HG03095 (cell line): ENCODE data around the gene RAD50.
"Not testable (repeated sequence)": the region's sequence is repeated elsewhere in the genome, so short reads cannot be mapped to it uniquely, and the experiment has no call there.

ENCODE experiments used
- ATAC-seq: cut with Tn5 transposase; IDR thresholded peaks from one replicate; pipeline ENCODE4 v1.9.1; 2021; ENCODE audit warnings: moderate library complexity; ENCODE audit not compliant: unreplicated experiment

The RAD50 gene

DNA sequence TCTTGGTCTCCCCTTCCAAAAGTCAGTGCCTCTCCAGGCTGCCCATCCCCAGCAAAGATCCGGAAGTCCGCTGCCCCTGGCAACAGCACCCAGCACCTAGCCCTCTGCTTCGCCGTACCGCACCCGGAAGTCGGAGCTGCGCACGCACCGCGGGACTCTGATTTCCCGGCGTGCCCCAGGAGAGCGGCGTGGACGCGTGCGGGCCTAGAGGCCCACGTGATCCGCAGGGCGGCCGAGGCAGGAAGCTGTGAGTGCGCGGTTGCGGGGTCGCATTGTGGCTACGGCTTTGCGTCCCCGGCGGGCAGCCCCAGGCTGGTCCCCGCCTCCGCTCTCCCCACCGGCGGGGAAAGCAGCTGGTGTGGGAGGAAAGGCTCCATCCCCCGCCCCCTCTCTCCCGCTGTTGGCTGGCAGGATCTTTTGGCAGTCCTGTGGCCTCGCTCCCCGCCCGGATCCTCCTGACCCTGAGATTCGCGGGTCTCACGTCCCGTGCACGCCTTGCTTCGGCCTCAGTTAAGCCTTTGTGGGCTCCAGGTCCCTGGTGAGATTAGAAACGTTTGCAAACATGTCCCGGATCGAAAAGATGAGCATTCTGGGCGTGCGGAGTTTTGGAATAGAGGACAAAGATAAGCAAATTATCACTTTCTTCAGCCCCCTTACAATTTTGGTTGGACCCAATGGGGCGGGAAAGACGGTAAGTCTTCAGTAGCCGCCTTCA is at the start of gene RAD50:
RAD50 (plus strand) TSS at position 215 of the 715 bp plus-strand sequence; CDS start at position 563, 348 bp downstream.
- ATAC-seq, result peak; percentile 93

DNA sequence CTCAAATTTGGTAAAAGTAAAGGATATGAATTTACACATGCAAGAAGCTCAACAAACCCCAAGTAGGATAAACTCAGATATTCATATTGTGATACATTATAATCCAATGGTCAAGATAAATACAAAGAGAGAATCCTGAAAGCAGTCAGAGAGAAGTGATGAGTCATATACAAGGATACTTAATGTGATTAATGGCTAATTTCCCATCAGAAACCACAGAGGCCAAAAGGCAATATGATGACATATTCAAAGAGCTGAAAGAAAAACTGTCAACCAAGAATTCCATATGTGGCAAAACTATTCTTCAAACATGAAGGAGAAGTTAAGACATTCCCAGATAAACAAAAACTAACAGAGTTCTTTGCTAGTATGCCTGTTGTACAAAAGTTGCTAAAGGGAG is 46.7 kb upstream of the RAD50 start:
- ATAC-seq, result no peak

DNA sequence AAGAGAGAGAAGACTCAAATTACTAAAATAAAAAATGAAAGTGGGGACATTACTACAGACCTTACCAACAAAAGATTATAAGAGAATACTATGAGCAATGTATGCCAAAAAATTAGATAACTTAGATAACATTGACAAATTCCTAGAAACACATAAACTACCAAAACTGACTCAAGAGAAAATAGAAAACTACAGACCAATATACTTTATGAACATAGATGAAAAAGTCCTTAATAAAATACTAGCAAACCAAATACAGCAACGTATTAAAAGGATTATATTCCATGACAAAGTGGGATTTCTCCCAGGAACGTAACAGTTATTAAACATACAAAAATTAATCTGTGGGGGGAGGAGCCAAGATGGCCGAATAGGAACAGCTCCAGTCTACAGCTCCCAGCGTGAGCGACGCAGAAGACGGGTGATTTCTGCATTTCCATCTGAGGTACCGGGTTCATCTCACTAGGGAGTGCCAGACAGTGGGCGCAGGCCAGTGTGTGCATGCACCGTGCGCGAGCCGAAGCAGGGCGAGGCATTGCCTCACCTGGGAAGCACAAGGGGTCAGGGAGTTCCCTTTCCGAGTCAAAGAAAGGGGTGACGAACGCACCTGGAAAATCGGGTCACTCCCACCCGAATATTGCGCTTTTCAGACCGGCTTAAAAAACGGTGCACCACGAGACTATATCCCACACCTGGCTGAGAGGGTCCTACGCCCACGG is 43.0 kb upstream of the RAD50 start:
- not testable (repeated sequence) for ATAC-seq

DNA sequence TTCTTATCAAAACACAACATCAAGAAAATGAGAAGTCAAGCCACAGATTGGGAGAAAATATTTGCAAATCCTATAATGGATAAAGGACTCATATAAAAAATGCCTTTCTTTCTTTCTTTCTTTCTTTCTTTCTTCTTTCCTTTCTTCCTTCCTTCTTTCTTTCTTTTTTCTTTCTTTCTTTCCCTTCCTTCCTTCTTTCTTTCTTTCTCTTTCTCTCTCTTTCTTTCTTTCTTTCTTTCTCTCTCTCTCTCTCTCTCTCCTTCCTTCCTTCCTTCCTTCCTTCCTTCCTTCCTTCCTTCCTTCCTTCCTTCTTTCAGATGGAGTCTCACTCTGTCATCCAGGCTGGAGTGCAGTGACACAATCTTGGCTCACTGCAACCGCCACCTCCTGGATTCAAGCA is 34.7 kb upstream of the RAD50 start:
- ATAC-seq, result not testable (repeated sequence)

DNA sequence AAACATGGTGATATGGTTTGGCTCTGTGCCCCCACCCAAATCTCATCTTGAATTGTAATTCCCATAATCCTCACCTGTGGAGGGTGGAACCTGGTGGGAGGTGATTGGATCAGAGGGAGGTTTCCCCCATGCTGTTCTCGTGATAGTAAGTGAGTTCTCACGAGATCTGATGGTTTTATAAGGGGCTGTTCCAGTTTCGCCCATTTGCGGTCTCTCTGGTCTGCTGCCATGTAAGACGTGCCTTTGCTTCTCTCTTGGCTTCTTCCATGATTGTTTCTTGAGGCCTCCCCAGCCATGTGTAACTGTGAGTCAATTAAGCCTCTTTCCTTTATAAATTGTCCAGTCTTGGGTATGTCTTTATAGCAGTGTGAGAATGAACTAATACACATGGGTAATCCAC is 31.9 kb upstream of the RAD50 start:
- not testable (repeated sequence) for ATAC-seq

DNA sequence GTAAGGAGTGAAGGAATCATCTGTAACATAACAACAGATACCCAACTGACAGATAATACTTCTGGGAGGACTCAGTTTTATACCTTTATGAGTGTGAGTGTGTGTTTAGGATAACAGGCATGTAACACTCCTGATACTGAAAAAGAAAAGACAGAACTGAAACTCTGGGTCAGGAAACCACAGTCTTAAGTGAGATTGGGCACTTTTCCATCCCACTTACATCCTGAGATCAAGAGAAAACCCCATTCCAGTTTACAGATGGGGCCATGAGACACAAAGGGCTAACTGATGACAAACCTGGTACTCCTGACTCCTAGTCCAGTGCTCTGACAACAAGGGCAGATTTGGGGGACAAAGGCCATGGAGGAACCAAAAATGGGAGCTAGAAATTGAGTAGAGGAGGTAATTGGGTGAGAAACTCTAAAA is 31.5 kb upstream of the RAD50 start:
- peak; percentile 66 for ATAC-seq

DNA sequence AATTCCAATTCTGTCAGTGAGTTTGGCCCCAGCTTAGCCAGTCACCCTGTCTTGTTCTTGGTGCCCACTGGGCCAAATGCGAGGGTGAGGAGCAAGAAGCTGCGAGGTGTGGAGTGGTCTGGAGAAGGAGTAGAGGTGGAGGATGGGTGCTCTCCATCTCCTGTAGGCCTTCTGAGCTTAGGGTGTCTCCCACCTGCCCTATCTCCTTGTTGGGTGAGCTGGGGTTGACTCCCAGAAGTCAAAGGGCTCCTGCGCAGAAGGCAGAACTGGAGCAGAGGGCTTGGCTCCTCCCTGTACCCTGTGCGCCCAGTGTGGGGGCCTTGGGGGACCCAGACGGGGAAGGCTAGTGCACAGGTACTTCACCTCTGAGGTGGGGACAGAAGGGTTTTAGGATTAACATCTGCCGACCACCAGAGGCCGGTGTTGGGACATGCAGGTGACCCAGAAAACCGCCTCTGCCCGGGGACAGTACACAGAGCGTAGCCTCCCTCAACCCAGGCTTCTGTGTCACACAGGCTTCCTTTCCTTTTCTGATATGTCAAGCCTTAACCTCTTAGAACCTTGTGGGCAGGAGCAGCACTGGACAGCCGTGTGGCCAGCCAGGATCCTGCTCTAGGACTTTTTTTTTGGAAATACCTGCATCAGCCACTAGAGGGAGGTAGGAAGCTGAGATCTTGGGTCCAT is 30.3 kb upstream of the RAD50 start:
- ATAC-seq, result peak; percentile 48

DNA sequence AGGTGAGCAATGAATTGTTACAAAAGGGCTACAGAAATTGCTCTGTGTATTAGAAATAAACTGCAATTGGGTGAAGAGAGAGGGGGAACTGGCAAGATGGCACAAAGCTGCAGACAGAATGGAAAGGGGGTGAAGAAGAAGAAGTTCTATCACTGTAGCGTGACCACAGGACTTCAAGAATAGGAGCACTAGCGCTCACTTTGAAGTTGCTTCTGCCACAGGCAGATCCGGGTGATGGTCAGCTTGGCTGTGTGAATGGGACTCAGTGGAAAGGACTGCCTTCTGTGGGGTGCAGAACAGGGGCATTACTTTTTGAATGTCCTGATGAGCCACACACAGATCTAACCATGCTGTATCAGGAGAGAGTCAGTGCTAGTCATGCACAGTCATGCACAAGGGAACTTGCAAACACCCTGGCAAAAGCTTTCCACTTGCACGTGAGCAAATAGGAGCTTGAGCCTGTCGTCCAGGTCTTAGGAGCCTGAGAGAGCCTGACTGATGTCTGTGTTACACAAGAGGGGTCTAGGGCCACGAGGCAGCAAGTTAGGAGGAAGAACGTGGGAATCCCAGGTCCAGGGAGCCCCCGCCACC is 29.7 kb upstream of the RAD50 start:
- ATAC-seq, result peak; percentile 8

DNA sequence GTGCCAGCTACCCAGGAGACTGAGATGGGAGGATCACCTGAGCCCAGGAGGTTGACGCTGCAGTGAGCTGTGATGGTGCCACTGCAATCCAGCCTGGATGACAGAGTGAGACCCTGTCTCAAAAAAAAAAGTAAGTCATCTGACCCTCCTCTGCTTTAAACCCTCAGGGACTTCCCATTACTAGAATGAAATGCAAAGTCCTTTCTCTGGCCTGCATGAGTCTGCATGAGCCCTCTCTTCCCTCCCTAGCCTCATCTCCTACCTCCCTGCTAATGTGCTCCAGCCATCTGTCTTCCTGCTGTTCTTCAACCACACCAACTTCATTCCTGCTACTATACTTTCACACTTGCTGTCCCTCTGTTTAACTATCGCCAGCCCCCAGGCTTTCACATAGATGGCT is 28.8 kb upstream of the RAD50 start:
- ATAC-seq, result no peak

DNA sequence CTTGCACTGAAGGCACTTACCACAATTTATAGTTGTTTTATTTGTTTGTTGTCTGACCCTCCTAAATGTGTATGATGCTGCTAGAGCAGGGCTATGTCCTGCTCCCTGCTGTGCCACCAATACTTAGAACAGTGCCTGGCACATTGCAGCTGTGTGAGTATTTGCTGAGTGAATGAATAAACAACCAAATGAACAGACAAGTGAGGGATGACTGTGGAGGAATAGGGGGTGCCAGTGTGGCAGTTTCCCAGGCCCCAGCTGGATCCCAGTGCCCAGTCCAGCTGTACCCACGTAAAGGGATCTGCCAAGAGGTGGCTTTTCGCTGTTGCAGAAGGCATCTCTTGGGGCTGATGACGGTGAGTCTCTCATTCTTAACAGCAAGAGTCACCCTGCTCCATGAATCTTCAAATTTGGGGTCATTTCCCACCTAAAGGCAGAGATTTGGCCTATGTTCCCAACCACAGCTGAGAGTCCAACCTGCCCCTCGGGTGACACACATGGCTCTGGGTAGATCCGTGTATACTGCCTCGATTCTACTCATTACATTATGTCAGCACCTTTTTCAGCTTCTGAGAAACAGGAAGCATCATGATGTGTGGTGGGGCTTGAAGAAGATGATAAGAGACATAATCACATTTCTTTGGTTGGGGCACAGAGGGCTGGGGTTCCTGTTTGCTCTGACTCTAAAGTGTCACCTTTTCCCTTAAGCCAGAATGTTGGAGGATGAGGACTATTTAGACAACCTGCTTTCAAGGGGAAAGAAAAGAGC is 27.7 kb upstream of the RAD50 start:
- no peak for ATAC-seq

DNA sequence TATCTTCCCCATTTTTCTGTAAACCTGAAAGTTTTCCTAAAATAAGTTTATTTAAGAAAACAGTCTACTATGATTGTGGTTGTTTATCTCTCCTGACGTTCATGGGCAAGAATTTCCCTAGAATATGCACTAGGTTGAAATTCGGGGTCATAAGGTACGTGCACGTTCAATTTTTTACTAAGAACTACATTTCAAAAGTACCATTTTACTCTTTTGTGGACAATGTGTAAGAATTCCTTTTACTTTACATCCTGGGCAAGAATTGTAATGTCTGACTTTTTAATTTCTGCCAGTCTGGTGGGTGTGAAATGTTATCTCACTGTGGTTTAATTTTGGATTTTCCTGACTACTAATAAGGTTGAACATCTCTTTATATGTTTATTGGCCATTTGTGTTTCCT is 25.8 kb upstream of the RAD50 start:
- no peak for ATAC-seq

DNA sequence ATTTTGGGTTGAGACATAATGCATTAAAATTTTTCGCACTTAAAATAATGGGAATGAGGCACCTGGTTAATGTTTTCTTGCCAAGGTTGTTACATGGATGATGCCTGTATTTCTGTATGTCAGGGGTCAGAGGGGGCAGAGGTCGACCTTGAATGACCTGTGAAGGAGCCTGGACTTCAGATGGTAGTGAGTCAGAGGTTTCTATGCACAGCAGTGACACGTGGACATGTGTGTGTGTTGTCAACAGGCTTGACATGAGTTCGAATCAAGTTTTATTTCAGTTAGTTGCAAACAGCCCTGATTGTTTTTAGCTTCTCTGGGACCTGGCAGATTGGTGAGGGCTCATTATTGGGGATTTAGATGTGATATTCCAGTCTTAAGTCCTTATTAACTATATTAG is 17.1 kb upstream of the RAD50 start:
- no peak for ATAC-seq

DNA sequence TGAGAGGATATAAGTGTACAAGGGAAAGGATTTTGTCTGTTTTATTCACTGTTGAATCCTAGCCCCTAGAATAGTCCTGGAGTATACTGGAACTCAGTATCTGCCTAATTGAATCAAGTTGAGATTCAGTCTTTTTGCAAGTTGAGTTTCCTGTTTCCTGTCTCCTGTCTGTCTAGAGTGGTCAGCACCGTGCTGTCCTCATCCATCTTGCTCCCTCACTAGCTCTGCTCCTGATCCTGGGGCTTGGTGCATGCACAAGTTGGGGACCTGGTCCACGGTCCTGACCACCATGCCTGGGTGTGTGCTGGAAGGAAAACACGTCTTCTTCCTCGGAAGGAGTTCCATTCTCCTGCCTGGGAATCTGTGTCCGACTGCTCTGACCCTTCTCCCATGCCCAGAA is 16.6 kb upstream of the RAD50 start:
- no peak for ATAC-seq

DNA sequence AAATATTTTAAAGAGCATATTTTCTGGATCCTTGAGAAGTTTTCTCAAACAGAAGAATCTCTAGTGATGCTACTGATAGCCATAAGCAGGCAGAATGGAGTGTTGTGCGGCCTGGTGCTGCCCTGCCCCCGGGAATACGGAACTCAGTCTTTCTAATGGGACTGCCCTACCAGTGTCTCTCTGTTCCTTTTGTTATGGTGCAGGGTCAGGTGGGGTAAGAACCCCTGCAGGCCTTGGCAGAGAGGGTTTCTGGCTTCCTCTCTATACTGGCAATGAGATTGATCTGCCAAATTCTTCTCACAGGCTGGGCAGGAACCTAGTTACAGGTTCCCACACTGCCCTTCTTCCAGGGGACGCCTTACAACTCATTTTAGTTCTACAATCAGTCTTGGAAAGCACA is 16.0 kb upstream of the RAD50 start:
- no peak for ATAC-seq

DNA sequence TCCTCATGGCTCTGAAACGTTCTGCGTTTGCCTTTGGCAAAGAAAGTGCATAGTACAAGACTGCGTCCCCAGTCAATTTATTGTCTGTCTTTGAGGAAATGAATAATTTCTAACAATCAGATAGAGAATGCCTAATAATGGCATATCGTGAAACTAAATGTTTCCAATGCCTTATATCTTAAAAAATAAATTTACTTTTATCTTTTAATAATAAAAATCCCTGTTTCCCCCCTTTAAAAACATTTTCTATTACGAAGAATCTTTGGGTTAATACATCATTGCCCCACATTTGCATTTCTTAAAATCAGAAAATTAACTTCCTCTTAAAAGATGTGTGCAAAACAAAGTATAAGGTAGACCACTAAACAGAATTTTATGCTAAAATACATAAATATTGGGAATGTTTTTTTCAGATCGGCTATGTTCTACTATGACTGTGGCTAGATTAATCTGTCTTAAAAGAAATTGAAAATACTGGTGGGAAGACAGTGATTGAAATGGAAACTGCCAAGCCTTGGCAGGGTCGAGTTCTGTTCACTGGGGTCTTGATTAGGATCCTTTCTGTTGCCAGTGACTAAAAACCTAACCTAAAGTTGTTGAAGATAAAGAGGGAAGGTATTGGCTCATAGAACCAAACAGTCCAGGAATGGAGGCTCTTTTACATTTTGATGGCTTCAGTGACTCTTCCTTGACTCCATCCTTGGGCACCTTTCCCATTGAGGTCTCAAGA is 13.1 kb upstream of the RAD50 start, which contains the start of gene IL5:
IL5 (minus strand) TSS at position 51 of the 730 bp plus-strand sequence; CDS start at position 7, 44 bp downstream.
- no peak for ATAC-seq

DNA sequence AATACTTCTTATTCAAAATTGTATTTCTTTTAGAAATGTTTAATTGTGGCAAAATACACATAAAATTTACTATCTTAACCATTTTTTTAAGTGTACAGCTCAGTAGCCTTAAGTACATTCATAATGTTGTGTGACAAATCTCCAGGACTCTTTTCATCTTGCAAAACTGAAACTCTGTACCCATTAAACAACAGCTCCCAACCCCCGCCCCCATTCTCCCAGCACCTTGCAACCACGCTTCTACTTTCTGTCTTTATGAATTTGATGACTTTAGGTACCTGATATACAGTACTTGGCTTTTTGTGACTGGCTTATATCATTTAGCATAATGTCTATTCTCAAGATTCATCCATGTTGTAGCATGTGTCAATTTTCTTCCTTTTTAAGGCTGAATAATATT is 10.7 kb upstream of the RAD50 start:
- ATAC-seq, result no peak

DNA sequence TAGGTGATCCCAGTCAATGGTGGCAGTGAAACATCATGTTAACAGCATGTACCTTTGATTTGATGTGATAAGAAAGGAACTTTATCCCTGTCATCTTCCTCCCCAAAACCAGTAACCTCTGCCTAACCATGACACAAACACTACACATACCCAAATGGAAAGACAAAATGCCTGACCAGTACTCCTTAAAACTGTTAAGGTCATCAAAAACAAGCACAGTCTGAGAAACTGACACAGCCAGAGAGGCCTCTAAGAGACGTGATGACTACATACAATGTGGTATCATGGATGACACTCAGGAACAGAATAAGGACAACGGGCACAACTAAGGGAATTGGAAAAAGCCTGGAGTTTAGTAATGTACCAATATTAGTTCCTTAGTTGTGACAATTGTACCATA is 9.5 kb upstream of the RAD50 start:
- no peak for ATAC-seq

DNA sequence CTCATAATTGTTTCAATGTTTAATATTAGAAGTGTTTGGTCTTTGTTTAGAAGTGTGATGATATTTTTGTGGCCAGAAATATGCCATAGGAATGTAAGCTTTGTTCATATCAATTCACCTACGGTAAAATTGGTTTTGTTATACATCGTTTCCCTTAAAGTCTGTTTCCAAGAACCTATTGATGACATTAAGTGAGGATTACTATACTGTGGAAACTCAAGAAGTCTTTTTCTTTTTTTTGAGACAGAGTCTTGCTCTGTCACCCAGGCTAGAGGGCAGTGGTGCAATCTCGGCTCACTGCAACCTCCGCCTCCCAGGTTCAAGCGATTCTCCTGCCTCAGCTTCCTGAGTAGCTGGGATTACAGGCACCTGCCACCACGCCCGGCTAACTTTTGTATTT is 7.9 kb upstream of the RAD50 start:
- ATAC-seq, result not testable (repeated sequence)

DNA sequence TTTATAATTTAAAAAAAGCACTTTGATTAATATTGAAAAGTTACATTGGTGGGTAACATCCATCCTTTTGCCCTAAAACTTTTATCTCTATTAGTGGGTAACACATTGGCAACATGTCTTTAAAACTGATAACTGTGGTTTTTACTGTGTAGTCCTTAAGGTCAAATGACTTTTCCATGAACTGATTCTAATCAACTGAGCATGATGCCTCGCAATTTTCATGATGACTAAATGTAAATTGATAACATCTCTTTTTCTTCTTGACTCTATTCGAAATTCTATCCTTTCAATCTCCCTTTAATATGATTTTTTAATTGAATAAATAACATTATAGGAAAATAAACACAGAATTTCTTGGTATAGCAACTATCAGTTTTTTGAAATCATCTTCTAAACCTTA is 7.2 kb upstream of the RAD50 start:
- no peak for ATAC-seq

DNA sequence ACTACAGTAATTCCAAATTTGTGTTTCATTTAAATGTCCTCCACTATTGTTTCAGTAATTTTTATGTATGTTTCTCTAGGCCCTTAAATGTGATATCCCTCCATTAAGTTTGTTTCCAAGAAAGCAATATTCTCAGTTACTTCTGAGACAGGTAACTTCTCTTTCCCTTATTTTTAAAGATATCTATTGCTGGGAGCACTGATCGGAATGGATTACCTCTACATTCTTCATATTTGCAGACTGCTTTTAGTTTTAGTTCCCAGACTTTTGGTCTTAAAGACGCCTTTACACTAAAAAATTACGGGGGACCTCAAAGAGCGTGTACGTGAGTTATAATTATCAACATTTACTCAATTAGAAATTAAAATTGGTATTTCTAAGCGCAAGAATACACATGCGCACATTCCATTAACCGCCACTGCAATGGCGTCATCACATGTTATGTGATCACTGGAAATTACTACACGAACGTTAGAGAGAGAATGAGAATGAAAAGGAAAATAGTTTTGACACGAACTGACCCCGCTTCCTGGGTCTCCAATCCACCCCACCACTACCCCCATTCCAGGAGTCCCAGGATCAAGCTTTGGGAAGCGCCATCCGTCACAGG is 519 bp upstream of the RAD50 start:
- ATAC-seq, result peak; percentile 3
